Hepatocyte (in vitro differentiated cells): ENCODE measurements around the gene IL13. TPM values are rescaled to one million over a fixed set of nuclear protein-coding genes. Genes with fewer than 3 reads are reported as not detected.
"Not testable (repeated sequence)": the region's sequence is repeated elsewhere in the genome, so short reads cannot be mapped to it uniquely, and the experiment has no call there.

Source experiments
- DNase-seq: peaks from one replicate; pipeline ENCODE4 v3.0.0-alpha.2; 2016; ENCODE audit warnings: low spot score
- H2AFZ ChIP-seq: fragments of 200-600 bp; sonication (generic); 2 replicates; pipeline ENCODE4 v1.6.0; 2016; ENCODE audit warnings: antibody characterized with exemption, mild to moderate bottlenecking
- H3K27ac ChIP-seq: fragments of 200-600 bp; sonication (generic); 2 replicates; pipeline ENCODE4 v1.5.1; 2016; ENCODE audit warnings: mild to moderate bottlenecking
- H3K27me3 ChIP-seq: fragments of 200-600 bp; sonication (generic); 2 replicates; pipeline ENCODE4 v1.6.1; 2016
- H3K36me3 ChIP-seq: fragments of 200-600 bp; sonication (generic); replicated peaks from 2 replicates; pipeline ENCODE4 v1.5.1; 2016; ENCODE audit warnings: low read depth; ENCODE audit not compliant: insufficient read depth
- H3K4me1 ChIP-seq: fragments of 200-600 bp; sonication (generic); 2 replicates; pipeline ENCODE4 v1.5.1; 2016; ENCODE audit warnings: mild to moderate bottlenecking, moderate library complexity; ENCODE audit not compliant: insufficient read depth
- H3K4me2 ChIP-seq: fragments of 200-600 bp; sonication (generic); 2 replicates; pipeline ENCODE4 v1.6.0; 2016
- H3K4me3 ChIP-seq: fragments of 200-600 bp; sonication (generic); 2 replicates; pipeline ENCODE4 v1.5.1; 2016; ENCODE audit warnings: mild to moderate bottlenecking
- H3K79me2 ChIP-seq: fragments of 200-600 bp; sonication (generic); 2 replicates; pipeline ENCODE4 v1.6.0; 2017; ENCODE audit warnings: mild to moderate bottlenecking
- H3K9me2 ChIP-seq: fragments of 200-600 bp; sonication (generic); replicated peaks from 2 replicates; pipeline ENCODE4 v1.6.0; 2017; ENCODE audit warnings: mild to moderate bottlenecking; ENCODE audit not compliant: insufficient read depth
- H3K9me3 ChIP-seq: fragments of 200-600 bp; sonication (generic); 2 replicates; pipeline ENCODE4 v1.5.1; 2016; ENCODE audit warnings: low read depth, mild to moderate bottlenecking
- H4K20me1 ChIP-seq: fragments of 200-600 bp; sonication (generic); 2 replicates; pipeline ENCODE4 v1.6.0; 2016; ENCODE audit warnings: mild to moderate bottlenecking; ENCODE audit not compliant: insufficient read depth, poor library complexity, severe bottlenecking
- EZH2 ChIP-seq: fragments of 200-600 bp; sonication (generic); IDR thresholded peaks from 2 replicates; pipeline ENCODE4 v1.6.1; 2016; ENCODE audit warnings: antibody characterized with exemption, mild to moderate bottlenecking, borderline replicate concordance
- EZH2phosphoT487 ChIP-seq: fragments of 200-600 bp; sonication (generic); IDR thresholded peaks from one replicate; pipeline ENCODE4 v1.6.1; 2018; ENCODE audit warnings: antibody characterized with exemption, mild to moderate bottlenecking, low read depth, moderate library complexity; ENCODE audit not compliant: unreplicated experiment, severe bottlenecking
- WGBS: methylation state at CpG from one replicate; pipeline ENCODE4 v1.1.6; 2016; ENCODE audit warnings: low lambda C conversion rate; ENCODE audit errors: missing lambda C conversion rate; 5-methylcytosine and 5-hydroxymethylcytosine counted together
- polyA plus RNA-seq: library from polyadenylated mRNA; unstranded; fragments of >200 nt; fragmentation: Nextera tagmentation; extraction: Ambion mirVana; gene quantifications from 2 replicates; pipeline ENCODE4 v1.2.1, GENCODE V29; 2016
- total RNA-seq: library from RNA; depleted of rRNA; stranded (reverse); fragments of >200 nt; gene quantifications from 2 replicates; pipeline ENCODE4 v1.2.3, GENCODE V29; 2014
- TF ChIP-seq, protein P1 (sequence below): fragments of 200-600 bp; sonication (generic); IDR thresholded peaks from 2 replicates; pipeline ENCODE4 v1.5.1; 2016; ENCODE audit warnings: antibody characterized with exemption, mild to moderate bottlenecking; ENCODE audit not compliant: poor library complexity

Gene IL13
- total and polyA plus RNA-seq, 2 experiments from 2014 or later = not detected

DNA sequence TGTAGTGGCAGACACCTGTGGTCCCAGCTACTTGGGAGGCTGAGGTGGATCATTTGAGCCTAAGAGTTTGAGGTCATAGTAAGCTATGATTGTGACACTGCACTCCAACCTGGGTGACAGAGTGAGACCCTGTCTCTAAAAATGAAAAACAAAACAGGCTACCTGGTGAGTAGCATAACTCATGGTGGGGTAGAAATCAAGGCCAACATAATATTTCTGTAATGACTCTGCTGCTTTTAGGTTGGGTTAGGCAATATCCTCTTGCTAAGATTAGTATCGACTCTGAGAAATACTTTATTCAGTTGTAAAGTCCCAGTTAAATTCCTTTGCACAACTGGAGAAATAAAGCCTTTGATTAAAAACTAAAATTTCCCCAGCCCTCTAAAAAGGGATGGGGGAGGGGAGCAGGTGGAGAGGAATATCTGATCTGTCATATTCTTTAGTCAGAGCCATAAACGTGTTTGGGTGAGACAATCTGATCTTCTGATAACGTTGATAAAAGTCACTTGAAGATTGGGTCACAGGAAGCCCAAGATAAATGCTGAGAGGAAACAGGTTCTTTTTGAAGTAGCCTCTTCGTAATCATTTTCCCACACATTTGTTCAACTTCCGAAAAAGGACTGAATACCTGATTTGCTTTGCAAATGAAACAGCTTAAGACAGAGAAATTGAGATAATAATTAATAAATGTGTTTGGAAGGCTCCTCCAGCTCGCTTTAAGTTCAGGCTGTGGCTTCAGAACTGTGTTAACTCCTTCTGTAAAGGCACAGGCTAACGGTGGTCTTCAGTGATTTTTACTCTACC, 30.8 kb downstream of the IL13 start:
- WGBS = 70% methylated on average over 7 of the region's 7 CpGs

DNA sequence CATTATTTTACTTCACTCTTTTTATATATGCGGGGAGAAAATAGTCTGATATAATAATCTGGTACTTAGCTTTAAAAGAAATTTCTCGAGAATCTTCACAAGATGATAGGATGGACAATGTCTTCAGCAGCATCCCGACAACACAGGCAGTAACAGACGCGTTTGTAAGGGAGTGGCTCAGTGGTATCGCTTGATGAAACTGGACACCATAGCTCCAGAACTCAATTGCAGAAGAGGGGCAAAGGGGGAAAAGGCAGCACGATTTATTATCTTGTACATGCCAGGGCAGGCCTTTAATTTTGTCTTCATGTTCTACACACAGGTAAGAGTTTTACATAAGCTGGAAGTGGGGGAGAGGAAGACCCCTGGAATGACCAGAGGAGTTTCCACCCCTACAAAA, 31.5 kb downstream of the IL13 start:
- Histone ChIP-seq H3K4me3 (no peak overlapping the region), H3K4me1 (no peaks in the 10 kb centered on the region), H3K27me3 (no peaks in the 10 kb centered on the region), H3K9me3 (no peaks in the 10 kb centered on the region), H3K4me2 (no peak overlapping the region), H2AFZ (no peak overlapping the region), H3K27ac (no peak overlapping the region), H3K9me2 (no peaks in the 10 kb centered on the region), H3K79me2 (no peaks in the 10 kb centered on the region), H4K20me1 (no peaks in the 10 kb centered on the region), H3K36me3 (no peaks in the 10 kb centered on the region)
- WGBS = 73% methylated on average over 7 of the region's 7 CpGs
- no peak for DNase-seq
- TF ChIP-seq, protein P1, sequence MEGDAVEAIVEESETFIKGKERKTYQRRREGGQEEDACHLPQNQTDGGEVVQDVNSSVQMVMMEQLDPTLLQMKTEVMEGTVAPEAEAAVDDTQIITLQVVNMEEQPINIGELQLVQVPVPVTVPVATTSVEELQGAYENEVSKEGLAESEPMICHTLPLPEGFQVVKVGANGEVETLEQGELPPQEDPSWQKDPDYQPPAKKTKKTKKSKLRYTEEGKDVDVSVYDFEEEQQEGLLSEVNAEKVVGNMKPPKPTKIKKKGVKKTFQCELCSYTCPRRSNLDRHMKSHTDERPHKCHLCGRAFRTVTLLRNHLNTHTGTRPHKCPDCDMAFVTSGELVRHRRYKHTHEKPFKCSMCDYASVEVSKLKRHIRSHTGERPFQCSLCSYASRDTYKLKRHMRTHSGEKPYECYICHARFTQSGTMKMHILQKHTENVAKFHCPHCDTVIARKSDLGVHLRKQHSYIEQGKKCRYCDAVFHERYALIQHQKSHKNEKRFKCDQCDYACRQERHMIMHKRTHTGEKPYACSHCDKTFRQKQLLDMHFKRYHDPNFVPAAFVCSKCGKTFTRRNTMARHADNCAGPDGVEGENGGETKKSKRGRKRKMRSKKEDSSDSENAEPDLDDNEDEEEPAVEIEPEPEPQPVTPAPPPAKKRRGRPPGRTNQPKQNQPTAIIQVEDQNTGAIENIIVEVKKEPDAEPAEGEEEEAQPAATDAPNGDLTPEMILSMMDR = no peak
- TF ChIP-seq EZH2phosphoT487 (no peak), EZH2 (no peak)

More for the DNA sequence above, 30.8 kb downstream of the IL13 start:
- TF ChIP-seq, protein P1 = no peak
- TF ChIP-seq EZH2 (no peak), EZH2phosphoT487 (no peak)
- Histone ChIP-seq H3K4me2 (no peak overlapping the region), H3K4me3 (no peak overlapping the region), H3K27ac (no peak overlapping the region), H3K36me3 (no peaks in the 10 kb centered on the region), H3K79me2 (no peaks in the 10 kb centered on the region), H3K4me1 (no peaks in the 10 kb centered on the region), H3K27me3 (no peaks in the 10 kb centered on the region), H3K9me2 (no peaks in the 10 kb centered on the region), H3K9me3 (no peaks in the 10 kb centered on the region), H4K20me1 (no peaks in the 10 kb centered on the region), H2AFZ (no peak overlapping the region)
- DNase-seq = no peak

DNA sequence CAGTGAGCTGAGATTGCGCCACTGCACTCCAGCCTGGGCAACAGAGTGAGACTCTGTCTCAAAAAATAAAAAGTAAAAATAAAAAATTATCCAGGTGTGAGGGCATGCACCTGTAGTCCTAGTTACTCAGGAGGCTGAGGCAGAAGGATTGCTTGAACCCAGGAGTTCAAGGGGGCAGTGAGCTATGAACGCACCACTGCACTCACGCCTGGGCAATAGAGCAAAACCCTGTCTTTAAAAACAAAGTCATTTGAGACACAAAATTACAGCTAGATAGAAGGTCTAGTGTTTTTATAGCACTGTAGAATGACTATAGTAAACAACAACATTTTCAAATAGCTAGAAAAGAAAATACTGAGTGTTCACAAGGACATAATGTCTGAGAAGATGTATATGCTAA, 32.2 kb downstream of the IL13 start:
- H3K27me3 ChIP-seq = no peaks in the 10 kb centered on the region
- H3K4me1 ChIP-seq = no peaks in the 10 kb centered on the region
- H3K27ac ChIP-seq = no peak overlapping the region
- H4K20me1 ChIP-seq = no peaks in the 10 kb centered on the region
- no peaks in the 10 kb centered on the region for H3K36me3 ChIP-seq
- WGBS = 96% methylated on average over 3 of the region's 3 CpGs
- no peak overlapping the region for H3K4me3 ChIP-seq
- TF ChIP-seq EZH2 = no peak
- TF ChIP-seq, protein P1 = no peak
- TF ChIP-seq EZH2phosphoT487 = no peak
- no peaks in the 10 kb centered on the region for H3K9me3 ChIP-seq
- H3K4me2 ChIP-seq = no peak overlapping the region
- no peaks in the 10 kb centered on the region for H3K79me2 ChIP-seq
- H2AFZ ChIP-seq = no peak overlapping the region
- H3K9me2 ChIP-seq = no peaks in the 10 kb centered on the region
- DNase-seq = no peak

- H3K4me3 ChIP-seq, H3K36me3 ChIP-seq, H3K27me3 ChIP-seq, H3K79me2 ChIP-seq, H3K27ac ChIP-seq, DNase-seq, H4K20me1 ChIP-seq, H3K4me1 ChIP-seq, H3K9me3 ChIP-seq, H3K9me2 ChIP-seq, H3K4me2 ChIP-seq, H2AFZ ChIP-seq: not testable (repeated sequence)
- whole genome bisulfite sequencing = 77% methylated on average over 5 of the region's 5 CpGs
Measured at GRCh38 chr5:132691755-132692631, 34.0 kb downstream of the IL13 start.
